ENCODE data around the gene ZFP36L2.

DNA sequence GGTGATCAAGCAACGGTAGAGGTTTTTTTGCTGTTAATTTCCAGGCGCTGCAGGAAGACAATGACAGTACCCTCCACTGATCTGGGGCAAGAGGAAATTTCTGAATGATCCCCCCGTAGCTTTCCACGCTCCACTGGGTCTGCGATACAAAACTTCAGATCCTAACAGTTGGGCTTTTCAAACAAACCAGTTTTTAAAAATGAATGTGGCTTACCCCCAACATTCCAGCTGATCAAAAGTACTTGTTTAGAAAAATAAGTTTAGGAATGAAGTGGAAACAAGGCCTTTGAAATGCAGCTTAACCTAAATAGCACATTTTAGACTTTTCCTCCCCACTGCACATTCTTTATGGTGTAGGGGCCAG is 5.7 kb downstream of the ZFP36L2 start:
- TF ChIP-seq POLR2AphosphoS5 (IDR thresholded peaks at IDR 0.05; ENCODE audit: low read depth) (no peak), CTCF (IDR thresholded peaks at IDR 0.05; ENCODE audit: insufficient read depth, low read length) (no peak), SPI1 (IDR thresholded peaks at IDR 0.05; ENCODE audit: borderline replicate concordance, low read depth) (no peak), REST (IDR thresholded peaks at IDR 0.05; ENCODE audit: insufficient replicate concordance, low read depth) (no peak), GABPA (IDR thresholded peaks at IDR 0.05; ENCODE audit: low read depth) (no peak)
